Suprapubic skin (tissue), 4 donors: ENCODE data around the gene PCYOX1L.

Experiments used
- CTCF ChIP-seq, 2 donors: fragments of 200-600 bp in 1 of 2; fragments of 450-650 bp in 1 of 2; sonication (generic) in 1 of 2; IDR thresholded peaks; one replicate each; pipeline ENCODE4 v1.5.1; 2016 to 2019; ENCODE audit warnings: antibody characterized with exemption in 2 of 2, mild to moderate bottlenecking in 1 of 2, moderate library complexity in 1 of 2
- EP300 ChIP-seq: sonication (generic); formaldehyde crosslinking; IDR thresholded peaks from one replicate; pipeline ENCODE4 v1.6.1; 2017; ENCODE audit warnings: antibody characterized with exemption
- POLR2A ChIP-seq, 2 donors: fragments of 450-650 bp; IDR thresholded peaks; one replicate each; pipeline ENCODE4 v1.6.1; 2017; ENCODE audit warnings: antibody characterized with exemption in 2 of 2, mild to moderate bottlenecking in 2 of 2, moderate library complexity in 2 of 2
- POLR2AphosphoS5 ChIP-seq, 3 donors: sonication (generic); formaldehyde crosslinking; IDR thresholded peaks; one replicate each; pipeline ENCODE4 v1.6.1; 2017; ENCODE audit warnings: antibody characterized with exemption in 3 of 3

- TF ChIP-seq CTCF (IDR thresholded peaks at IDR 0.05) (no peak), EP300 (no peak), POLR2AphosphoS5 (IDR thresholded peaks at IDR 0.05) (no peak), POLR2A (IDR thresholded peaks at IDR 0.05) (no peak)
Observed at GRCh38 chr5:149356391-149356790, 1.5 kb upstream of the PCYOX1L start.
